Measurements from ENCODE around the gene MINK1.
A peak's percentile ranks its signal among the peaks of the same experiment; 100 is the strongest.
"Not testable (repeated sequence)": the region's sequence is repeated elsewhere in the genome, so short reads cannot be mapped to it uniquely, and the experiment has no call there.

MINK1 gene

DNA sequence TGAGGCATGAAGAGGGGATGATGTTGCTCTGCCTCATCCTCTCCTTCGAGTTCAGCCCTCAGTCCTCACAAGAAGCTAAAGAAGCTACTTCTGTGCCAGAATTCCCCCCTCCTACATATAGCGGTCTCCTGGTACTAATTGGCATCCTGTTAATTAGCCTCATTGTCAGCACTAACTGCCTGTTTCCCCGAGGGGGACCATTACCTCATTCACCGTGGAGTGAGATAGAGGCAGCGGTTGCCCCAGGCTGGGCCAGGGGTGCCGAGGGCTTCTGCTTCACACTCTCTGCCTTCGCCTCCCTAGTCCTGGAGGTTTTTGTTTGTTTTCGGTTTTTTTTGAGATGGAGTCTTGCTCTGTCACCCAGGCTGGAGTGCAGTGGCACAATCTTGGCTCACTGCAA lies 5.7 kb upstream of the MINK1 start:
- Mint-ChIP-seq H3K36me3 (peaks cover 3 to 8% of the 10 kb centered on the region in 2 donors), H3K4me3 (no peak overlapping the region), H3K27me3 (no peaks in the 10 kb centered on the region), H3K27ac (no peak overlapping the region), H3K9me3 (no peaks in the 10 kb centered on the region), H3K4me1 (no peaks in the 10 kb centered on the region)
- no peak for DNase-seq
- ATAC-seq (replicated peaks), result no peak

DNA sequence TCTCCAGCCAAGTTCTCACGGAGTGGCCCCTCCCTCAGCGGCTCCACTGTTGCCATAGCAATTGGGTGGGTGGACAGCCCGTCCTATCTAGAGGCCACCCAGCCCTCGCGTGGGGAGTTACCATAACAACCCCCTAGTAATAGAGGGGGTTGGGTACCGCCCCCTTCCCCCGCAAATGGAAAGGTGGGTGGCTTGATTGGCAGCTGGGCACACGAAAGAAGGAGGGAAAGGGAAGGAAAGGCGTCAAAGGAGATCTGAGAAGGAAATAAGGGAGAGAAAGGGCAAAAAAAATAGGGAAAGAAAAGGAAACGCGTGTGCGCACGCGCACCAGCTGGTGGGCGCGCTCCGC lies 337 bp upstream of the MINK1 start:
- H3K27ac Mint-ChIP-seq, result peak overlapping the region; percentile 95
- peak; percentile 48 for ATAC-seq (replicated peaks)
- H3K4me1 Mint-ChIP-seq, result peaks cover 22 to 31% of the 10 kb centered on the region in 2 donors
- DNase-seq, H3K27me3 Mint-ChIP-seq, H3K36me3 Mint-ChIP-seq, H3K9me3 Mint-ChIP-seq: not testable (repeated sequence)
- H3K4me3 Mint-ChIP-seq, result peak overlapping the region; percentile 84 to 89

DNA sequence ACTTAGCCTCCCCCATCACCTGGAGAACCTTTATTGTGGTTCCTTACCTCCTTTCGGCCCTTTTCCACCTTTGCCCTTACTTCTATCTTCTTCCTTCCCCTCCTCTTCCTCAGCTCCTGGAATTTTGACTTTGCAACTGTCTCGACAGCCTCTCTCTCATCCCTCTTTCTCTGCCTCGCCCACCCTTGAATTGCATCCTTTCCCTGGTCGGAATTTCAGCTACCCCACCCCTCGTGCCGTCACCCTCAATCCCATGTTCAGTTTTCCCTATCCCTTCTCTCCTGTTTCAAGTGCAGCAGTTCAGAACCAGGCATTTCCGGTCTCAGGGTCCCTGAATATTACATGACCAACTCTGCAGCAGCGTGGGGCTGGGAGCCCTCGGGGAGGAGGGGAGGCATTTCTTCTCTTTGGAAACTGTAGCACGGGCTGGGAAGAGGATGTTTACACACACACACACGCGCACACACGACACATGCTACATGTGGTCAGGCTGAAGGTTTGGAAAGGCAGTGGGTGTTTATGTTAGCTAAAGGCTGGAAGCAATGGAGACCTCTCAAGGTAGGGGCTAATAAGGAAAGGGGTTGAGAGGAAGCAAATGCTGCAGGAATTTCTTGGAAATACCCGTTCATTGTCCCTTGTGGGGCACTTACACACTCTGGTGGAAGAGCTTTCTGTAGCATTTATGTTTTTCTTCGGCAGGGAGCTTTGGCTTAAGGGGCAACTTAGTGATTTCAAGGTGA lies 971 bp downstream of the MINK1 start:
- Mint-ChIP-seq H3K27ac (peak overlapping the region; percentile 52), H3K9me3 (no peaks in the 10 kb centered on the region), H3K36me3 (peaks cover 7 to 10% of the 10 kb centered on the region in 2 donors), H3K4me3 (peak overlapping the region; percentile 84 to 89), H3K27me3 (no peaks in the 10 kb centered on the region), H3K4me1 (peaks cover 26 to 33% of the 10 kb centered on the region in 2 donors)
- DNase-seq, result no peak
- no peak for ATAC-seq (replicated peaks)

DNA sequence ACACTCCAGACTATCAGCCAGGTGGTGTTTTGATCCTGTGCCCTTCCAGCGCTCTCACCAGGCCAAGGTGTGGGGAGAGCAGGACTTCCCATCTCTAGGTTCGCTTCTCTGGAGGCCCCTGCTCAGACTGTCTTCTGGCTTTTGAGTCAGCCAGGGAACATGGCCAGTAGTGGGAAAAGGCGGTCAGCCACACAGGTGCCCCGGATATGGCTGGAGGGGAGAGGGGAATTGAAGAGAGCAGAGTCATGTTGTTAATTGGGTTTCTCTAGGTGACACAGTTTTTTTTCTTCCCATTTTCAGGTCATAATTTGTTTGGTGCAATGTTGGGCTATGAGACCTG lies 1.5 kb downstream of the MINK1 start:
- H3K27me3 Mint-ChIP-seq, result no peaks in the 10 kb centered on the region
- H3K9me3 Mint-ChIP-seq, result no peaks in the 10 kb centered on the region
- peaks cover 30 to 39% of the 10 kb centered on the region in 2 donors for H3K4me1 Mint-ChIP-seq
- peak overlapping the region; percentile 84 to 89 for H3K4me3 Mint-ChIP-seq
- peaks cover 12 to 14% of the 10 kb centered on the region in 2 donors for H3K36me3 Mint-ChIP-seq
- H3K27ac Mint-ChIP-seq, result peak overlapping the region; percentile 10
- ATAC-seq (replicated peaks) (no peak), DNase-seq (no peak)

DNA sequence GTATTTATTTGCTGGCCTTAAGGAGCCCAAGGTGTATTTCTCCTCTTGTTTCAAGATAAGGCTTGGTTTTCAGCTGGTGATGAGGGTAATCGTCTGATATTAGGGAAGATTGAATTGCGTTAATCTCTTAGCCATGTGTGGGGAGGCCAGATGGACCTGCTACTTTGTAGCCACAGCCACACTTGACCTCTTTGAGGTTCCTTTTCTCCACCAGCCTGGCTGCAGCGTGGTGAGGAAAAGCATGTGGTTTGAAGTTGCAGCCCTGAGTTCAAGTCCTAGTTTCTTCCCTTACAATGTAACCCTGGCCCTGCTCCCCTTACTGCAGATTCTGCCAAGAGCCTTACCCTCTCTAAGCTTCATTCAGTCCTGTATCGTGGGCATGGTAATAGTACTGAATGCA lies 3.1 kb downstream of the MINK1 start:
- DNase-seq (no peak), ATAC-seq (replicated peaks) (no peak)
- Mint-ChIP-seq H3K9me3 (no peaks in the 10 kb centered on the region), H3K4me3 (peak overlapping the region; percentile 58 to 63), H3K4me1 (peaks cover 44 to 54% of the 10 kb centered on the region in 2 donors), H3K36me3 (peaks cover 21 to 22% of the 10 kb centered on the region in 2 donors), H3K27ac (no peak overlapping the region), H3K27me3 (no peaks in the 10 kb centered on the region)

DNA sequence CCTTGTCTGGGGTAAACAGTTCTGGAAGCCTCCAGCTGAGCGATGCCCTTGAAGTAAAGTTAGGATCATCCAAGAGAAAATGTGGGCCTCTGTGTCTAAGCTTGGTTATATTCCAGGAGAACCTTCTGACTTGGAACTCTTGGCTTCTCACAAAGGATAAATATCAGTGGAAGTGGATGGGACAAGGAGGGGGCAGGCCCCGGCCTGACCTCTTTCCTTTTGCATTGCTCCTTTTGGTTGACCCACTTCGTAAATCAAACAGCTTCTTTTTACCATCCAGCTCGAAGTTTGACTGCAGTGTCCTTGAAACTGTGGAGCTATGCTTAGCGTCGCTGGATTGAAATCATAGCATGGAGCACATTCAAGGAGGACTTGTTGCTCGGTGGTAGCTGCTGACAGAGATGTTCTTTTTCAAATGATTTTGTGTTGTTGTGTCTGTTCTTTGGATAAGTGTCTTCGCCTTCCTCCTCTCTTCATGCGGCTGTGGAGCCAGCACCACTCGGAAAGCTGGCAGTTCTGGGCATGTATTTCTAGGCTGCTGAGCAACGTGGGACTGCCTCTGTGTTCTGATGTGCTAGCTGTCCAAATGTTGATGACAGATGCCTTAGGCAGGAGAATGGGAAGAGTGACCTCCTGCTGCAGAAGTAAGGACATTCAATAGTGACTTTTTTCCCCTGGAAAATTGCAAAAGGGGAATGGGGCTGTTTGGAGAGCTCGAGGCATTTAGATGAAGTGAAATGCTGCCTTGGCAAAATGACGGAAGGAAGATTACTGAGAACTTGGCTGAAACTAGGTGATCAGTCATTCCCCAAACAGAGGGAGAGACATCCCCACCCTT lies 4.5 kb downstream of the MINK1 start:
- no peak for DNase-seq
- no peak overlapping the region for H3K4me3 Mint-ChIP-seq
- peaks cover 47 to 62% of the 10 kb centered on the region in 2 donors for H3K4me1 Mint-ChIP-seq
- H3K27me3 Mint-ChIP-seq, result no peaks in the 10 kb centered on the region
- ATAC-seq (replicated peaks), result no peak
- H3K9me3 Mint-ChIP-seq, result no peaks in the 10 kb centered on the region
- no peak overlapping the region for H3K27ac Mint-ChIP-seq
- H3K36me3 Mint-ChIP-seq, result peaks cover 21 to 22% of the 10 kb centered on the region in 2 donors

DNA sequence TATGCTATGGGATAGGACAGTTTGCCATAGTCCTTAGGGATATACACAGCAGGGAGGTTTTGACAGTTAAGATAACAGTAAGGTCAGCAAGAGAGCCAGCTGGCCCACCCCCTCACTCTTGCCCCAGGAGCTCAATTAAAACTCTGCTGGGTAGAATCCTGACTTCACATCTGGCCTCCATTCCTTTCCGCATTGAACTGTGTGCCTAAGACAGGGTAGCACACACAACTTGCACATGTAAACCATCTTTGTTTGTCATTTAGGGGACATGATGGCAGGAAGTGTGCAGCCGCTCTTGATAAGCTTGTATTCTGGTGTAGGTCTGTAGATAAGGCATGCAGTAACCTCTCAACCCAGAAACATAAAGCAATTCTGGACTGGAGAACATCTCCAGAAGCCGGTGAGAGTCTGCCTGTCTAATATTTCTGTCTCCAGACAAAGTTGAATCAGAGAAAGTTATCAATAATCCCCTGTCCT lies 5.2 kb downstream of the MINK1 start:
- no peaks in the 10 kb centered on the region for H3K27me3 Mint-ChIP-seq
- peaks cover 51 to 68% of the 10 kb centered on the region in 2 donors for H3K4me1 Mint-ChIP-seq
- DNase-seq (no peak), ATAC-seq (replicated peaks) (no peak)
- no peak overlapping the region for H3K4me3 Mint-ChIP-seq
- H3K36me3 Mint-ChIP-seq, result peaks cover 21 to 22% of the 10 kb centered on the region in 2 donors
- H3K9me3 Mint-ChIP-seq, result no peaks in the 10 kb centered on the region
- no peak overlapping the region for H3K27ac Mint-ChIP-seq

DNA sequence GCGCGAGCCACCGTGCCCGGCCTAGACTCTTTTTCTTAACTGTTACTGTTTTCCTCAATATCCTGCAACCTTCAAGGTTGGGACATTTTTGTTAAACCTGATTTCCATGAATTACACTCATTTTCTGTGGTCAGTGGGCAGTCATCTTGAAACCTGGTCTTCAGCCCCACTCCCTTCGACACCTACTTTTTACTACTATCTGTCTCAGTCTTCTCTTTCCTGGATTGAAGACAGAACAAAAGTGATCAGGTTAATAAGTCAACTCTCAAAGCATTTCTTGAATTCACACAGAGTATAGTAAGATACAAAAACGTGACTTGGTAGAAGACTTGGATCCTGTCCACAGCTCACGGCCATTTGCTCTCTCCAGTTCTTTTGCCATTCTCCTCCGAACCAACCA lies 6.1 kb downstream of the MINK1 start:
- Mint-ChIP-seq H3K4me1 (peaks cover 49 to 62% of the 10 kb centered on the region in 2 donors), H3K36me3 (peaks cover 20 to 22% of the 10 kb centered on the region in 2 donors), H3K9me3 (no peaks in the 10 kb centered on the region), H3K27ac (peak overlapping the region; percentile 11), H3K4me3 (no peak overlapping the region), H3K27me3 (no peaks in the 10 kb centered on the region)
- no peak for DNase-seq
- no peak for ATAC-seq (replicated peaks)

DNA sequence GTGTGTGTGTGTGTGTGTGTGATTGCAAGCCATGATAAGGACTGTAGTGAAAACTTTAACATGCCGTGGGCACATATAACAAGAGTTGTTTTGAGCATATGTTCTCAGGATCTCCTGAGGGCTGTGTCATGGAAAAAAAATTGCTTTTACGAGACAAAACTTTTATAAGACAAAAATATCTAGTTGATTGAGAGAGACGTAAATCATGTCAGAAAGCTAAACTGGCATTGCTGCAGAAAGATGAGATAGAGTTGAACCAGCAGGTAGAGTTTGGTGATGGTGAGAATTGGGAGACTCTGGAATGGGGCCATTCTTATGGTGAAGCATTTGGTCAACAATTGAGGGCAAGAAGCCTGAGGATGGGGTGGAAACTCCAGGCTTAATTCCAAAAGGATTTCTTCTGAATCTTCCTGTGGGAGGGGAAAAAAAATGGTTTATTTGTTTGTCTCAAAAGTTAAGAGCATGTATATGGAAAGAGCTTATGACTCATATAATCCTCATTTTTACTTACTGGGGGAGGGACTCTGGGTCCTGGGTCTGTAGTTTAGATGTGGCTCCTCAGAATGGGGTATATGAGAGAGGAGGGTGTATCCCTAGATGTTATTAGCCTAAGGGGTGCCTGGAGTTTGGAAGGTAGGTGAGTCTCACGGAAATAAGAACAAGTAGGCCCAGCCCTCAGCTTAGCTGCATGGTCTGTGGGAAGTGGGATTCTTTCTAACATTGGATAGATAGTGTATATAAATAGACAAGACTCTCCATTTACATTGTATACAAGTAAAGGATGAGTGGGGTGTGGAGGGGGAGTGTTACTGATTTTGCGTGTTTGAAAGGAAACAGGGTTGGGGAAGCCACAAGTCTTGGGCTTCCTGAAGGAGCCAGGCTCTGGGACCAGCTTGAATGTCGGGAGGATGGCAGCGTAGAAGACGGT lies 7.1 kb downstream of the MINK1 start:
- Mint-ChIP-seq H3K27ac (no peak overlapping the region), H3K27me3 (no peaks in the 10 kb centered on the region), H3K9me3 (no peaks in the 10 kb centered on the region), H3K4me3 (peak overlapping the region in 1 of 2 donors; percentile 9), H3K36me3 (peaks cover 21 to 26% of the 10 kb centered on the region in 2 donors), H3K4me1 (peaks cover 43 to 62% of the 10 kb centered on the region in 2 donors)
- no peak for DNase-seq
- no peak for ATAC-seq (replicated peaks)

DNA sequence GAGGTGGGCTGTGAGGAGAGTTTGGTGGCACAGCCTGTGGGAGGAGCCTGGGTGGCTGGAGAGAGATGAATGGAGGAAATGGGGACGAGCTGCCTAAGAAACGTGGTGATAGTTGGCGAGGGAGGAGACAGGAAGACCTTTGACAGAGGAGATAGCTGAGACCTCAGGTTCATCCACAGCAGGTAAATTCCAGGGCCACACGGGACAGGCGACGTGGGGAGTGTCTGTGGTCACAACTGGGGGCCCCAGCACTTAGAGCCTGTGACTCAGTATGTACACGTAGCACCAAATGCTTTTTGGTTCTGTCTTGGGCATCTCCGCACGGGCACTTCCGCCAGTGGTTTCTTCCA lies 7.7 kb downstream of the MINK1 start:
- ATAC-seq (replicated peaks) (peak in 1 of 2 donors; percentile 58), DNase-seq (no peak)
- H3K36me3 Mint-ChIP-seq, result peaks cover 23 to 27% of the 10 kb centered on the region in 2 donors
- H3K27me3 Mint-ChIP-seq, result no peaks in the 10 kb centered on the region
- no peaks in the 10 kb centered on the region for H3K9me3 Mint-ChIP-seq
- H3K4me3 Mint-ChIP-seq, result peak overlapping the region in 1 of 2 donors; percentile 9
- no peak overlapping the region for H3K27ac Mint-ChIP-seq
- H3K4me1 Mint-ChIP-seq, result peaks cover 41 to 58% of the 10 kb centered on the region in 2 donors

DNA sequence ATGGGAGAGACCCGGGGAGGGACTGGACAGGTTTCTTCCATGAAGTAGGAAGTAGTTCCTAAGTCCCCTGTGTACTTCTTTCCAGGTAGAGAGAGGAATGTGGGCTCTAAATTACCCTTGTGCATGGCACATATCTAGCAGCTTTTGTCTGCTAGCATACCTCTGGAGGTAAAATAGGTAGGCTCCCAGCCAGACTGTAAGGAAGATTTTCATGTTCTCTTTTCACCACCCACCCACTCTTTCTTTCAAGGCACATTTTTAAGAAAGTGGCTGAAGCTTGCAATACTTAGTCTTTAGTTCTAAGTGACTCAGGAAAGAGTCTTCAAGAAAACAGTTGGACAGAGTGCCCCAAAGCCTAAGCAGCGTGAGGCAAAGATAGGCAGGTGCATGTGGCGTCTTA lies 9.2 kb downstream of the MINK1 start:
- ATAC-seq (replicated peaks) (no peak), DNase-seq (no peak)
- Mint-ChIP-seq H3K4me3 (no peak overlapping the region), H3K4me1 (peaks cover 39 to 50% of the 10 kb centered on the region in 2 donors), H3K27me3 (no peaks in the 10 kb centered on the region), H3K36me3 (peaks cover 23 to 31% of the 10 kb centered on the region in 2 donors), H3K9me3 (no peaks in the 10 kb centered on the region), H3K27ac (no peak overlapping the region)

DNA sequence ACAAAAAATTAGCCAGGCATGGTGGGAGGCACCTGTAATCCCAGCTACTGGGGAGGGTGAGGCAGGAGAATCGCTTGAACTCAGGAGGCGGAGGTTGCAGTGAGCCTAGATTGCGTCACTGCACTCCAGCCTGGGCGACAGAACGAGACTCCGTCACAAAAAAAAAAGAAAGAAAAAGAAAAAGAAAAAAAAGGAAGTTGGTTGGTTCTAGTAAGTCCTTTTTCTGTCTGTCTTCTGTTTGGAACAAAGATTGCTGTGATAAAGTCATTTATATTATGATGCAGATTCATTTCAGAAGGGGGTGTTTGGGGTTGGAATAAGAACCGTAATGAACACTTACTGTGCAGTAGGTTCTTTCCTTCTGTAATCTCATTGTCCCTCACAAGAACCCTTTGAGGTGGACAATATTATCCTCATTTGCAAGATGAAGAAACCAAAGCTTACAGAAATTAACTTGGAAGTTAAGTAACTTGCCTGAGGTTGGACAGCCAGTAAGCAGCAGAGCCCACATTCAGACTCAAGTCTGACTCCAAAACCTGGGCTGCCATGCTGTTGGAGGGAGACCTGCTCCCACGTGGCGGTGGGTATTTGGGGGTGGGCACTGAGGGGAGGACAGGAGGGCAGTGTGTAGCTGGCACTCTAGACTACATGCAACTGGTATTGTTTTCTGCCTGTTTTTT lies 10.3 kb downstream of the MINK1 start:
- Mint-ChIP-seq H3K36me3 (peaks cover 17 to 30% of the 10 kb centered on the region in 2 donors), H3K27me3 (no peaks in the 10 kb centered on the region), H3K4me1 (peaks cover 40 to 50% of the 10 kb centered on the region in 2 donors), H3K4me3 (no peak overlapping the region), H3K9me3 (no peaks in the 10 kb centered on the region), H3K27ac (no peak overlapping the region)
- ATAC-seq (replicated peaks) (no peak), DNase-seq (no peak)

DNA sequence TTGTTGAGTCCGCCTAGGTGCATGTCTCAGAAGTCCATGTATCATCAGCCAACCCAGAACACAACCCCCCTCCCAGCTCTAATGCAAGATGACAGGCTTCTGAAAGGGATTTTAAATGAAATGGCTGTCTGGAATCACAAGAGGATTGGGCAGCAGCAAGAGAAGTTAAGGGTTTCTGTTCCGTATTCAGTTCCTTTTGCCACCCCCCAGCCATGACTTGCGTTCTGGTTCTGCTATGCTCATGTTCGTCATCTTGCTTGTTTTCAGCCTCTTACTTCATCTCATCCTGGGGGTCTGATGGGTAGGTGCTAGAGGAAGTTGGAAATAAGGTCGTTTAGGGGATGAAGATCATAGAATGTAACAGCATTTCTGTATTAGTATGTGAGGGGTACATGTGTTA lies 12.0 kb downstream of the MINK1 start:
- DNase-seq (no peak), ATAC-seq (replicated peaks) (no peak)
- Mint-ChIP-seq H3K4me1 (peaks cover 35 to 48% of the 10 kb centered on the region in 2 donors), H3K4me3 (no peak overlapping the region), H3K9me3 (no peaks in the 10 kb centered on the region), H3K27ac (no peak overlapping the region), H3K36me3 (peaks cover 8 to 20% of the 10 kb centered on the region in 2 donors), H3K27me3 (no peaks in the 10 kb centered on the region)

All from stimulated activated naive B cell treated with anti-CD40 and anti-IgM and Interleukin-4, amounts not matched to agents 10 μg/mL and 1 μg/mL and 100 μg/mL, for 72 hours (primary cell).